HG02870 (cell line): ENCODE measurements around the gene CDC16.
A peak's percentile ranks its signal among the peaks of the same experiment; 100 is the strongest.

ENCODE experiments used
- ATAC-seq: cut with Tn5 transposase; IDR thresholded peaks from one replicate; pipeline ENCODE4 v1.9.1; 2021; ENCODE audit warnings: mild to moderate bottlenecking, moderate library complexity; ENCODE audit not compliant: unreplicated experiment

Gene CDC16

GRCh38 chr13:114296448-114296847 lies 61.8 kb downstream of the CDC16 start:
- ATAC-seq, result no peak

DNA sequence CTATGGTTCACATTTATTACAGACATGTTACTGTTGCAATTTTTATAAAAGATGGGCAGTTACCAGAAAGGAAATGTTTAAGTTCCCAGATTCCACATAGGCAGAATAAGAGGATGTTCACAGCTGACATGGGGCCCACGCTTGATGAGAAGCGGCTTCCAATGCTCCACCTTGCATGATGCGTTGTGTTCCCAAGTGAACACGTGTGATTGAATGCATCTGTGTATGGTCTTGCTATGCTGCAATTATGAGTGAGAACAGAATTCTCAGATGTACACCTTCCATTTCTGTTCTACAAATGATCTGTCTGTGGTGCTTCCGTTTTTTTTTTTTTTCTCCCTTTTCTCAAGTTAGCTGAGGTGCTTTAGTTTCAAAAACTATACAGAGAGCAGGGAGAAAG lies 62.2 kb downstream of the CDC16 start:
- peak; percentile 50 for ATAC-seq

- no peak for ATAC-seq
Observed at GRCh38 chr13:114298866-114299265, 64.2 kb downstream of the CDC16 start.

DNA sequence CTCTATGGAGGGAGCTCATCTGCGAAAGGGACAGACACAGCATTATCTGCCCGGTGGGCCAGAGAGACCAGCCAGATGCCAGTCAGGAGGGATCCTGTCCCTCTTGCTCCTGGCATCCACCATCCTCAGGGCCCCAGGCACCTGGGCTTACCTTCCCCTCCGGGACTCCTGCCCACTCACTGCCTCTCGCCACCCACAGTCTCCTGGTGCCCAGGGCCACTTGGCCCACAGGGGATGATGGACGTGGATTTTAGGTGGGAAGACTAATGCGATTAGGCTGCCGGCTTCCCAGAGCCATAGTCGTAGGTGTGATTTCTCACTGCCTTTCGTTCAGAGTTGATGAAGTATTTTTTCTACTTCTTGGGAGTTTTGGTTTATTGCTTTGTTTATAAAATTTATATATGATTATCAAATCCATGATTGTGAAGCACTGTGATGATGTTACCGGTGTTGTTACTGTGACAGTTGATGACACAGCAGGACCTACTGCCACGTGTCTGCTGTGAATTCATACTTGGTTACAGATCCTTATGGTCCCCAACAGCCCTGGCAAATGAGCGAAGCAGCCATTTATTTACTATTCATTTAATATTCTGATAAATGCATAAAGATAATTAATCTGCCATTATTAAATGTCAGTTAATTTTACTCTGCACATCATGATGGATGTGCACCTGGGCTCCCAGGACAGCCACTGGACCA lies 65.1 kb downstream of the CDC16 start:
- ATAC-seq, result no peak

DNA sequence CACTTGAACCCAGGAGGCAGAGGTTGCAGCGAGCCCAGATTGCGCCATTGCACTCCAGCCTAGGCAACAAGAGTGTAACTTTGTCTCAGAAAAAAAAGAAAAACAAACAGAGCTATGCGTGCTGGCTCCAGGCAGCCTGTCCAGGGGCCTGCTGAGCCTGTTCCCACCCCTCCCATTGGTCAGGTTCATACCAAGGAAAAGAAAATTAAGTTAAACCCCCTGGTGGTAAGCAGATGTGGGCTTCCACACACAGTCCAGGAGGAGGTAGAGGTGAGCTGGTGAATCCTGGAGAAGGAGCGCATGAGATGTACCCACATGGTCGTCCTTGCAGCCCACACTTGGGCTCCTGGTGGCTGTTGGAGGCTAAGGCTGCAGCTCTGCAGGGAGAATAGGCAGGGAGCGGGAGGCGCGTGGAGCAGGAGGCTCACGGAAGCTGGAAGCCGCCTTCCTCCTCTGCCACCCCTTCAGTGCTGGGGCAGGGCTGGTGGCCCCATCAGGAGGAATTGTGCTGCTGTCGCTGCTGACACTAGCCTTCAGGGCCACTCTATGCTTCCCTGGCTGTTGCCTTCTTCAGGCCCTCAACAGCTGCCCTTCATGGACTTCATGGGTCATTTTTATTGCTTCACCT lies 69.1 kb downstream of the CDC16 start:
- ATAC-seq, result no peak

DNA sequence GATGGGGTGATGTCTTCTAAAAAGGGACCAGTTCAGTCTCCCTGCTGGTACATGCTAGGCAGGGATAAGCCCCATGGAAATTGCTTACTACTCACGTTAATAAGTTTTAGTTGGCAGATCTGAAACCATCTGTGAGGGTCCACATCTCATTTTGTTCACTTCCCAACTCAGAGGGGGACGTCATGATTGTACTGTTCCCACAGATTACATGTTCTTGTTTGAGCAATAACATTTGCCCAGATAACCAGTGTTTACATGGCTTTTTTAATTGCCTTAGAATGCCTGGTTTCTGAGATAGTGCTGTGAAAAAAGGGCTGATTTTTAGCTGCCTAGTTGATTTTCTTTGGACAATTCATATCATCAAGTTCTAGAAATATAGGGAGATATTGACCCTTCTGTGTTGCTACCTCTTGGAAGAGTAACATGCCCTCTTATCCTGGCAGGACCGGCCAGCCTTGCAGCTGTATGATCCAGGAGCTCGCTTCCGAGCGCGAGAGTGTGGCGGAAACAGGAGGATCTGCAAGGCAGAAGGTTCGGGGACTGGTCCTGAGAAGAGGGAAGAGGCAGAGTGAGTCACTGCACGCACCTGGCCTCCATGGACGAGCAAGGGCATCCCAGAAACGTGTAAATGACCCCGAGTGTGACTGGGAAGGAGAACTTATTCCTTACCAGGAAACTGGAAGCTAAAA lies 69.8 kb downstream of the CDC16 start:
- ATAC-seq, result no peak

GRCh38 chr13:114309086-114309485 lies 74.4 kb downstream of the CDC16 start:
- no peak for ATAC-seq

- no peak for ATAC-seq
Observed at GRCh38 chr13:114309806-114310410, 75.2 kb downstream of the CDC16 start.

GRCh38 chr13:114310956-114311355 lies 76.3 kb downstream of the CDC16 start:
- ATAC-seq, result no peak

- no peak for ATAC-seq
Observed at GRCh38 chr13:114311387-114311786, 76.7 kb downstream of the CDC16 start.

GRCh38 chr13:114311908-114312307 lies 77.2 kb downstream of the CDC16 start:
- ATAC-seq, result no peak

GRCh38 chr13:114313061-114313860 lies 78.6 kb downstream of the CDC16 start:
- peak; percentile 56 for ATAC-seq

GRCh38 chr13:114314074-114314912 lies 79.6 kb downstream of the CDC16 start, which contains the start of gene CHAMP1:
Gene CHAMP1, plus strand, starts transcription at chr13:114314503. Its CDS starts 9,340 bp downstream, at chr13:114323843.
- peak; percentile 69 for ATAC-seq

DNA sequence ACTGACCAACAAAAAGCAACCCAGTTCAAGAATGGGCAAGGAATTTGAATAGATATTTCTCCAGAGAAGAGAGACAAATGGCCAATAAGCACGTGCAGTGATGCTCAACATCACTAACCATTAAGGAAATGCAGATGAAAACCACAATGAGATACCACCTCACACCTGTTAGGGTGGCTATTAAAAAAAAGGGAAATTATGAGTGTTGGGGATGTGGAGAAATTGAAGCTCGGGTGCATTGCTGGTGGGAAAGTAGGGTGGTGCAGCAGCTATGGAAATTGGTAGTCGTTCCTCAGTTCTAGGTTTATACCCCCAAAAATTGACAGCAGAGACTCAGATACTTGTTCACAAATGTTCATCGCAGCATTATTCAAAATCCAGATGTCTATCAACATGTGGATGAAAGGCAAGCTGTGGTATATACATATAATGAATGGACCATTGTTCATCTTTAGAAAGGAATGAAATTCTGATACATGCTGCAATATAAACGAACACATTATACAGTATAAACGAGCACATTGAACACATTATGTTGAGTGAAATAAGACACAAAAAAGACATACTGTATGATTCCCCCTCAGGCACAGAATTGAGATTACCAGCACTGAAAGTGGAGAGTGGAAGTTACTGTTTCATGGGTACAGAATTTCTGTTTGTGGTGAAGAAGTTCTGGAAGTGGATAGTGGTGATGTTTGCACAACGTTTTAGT lies 80.5 kb downstream of the CDC16 start:
- no peak for ATAC-seq

GRCh38 chr13:114318624-114319023 lies 83.9 kb downstream of the CDC16 start:
- no peak for ATAC-seq

GRCh38 chr13:114319441-114319913 lies 84.8 kb downstream of the CDC16 start:
- ATAC-seq, result no peak

DNA sequence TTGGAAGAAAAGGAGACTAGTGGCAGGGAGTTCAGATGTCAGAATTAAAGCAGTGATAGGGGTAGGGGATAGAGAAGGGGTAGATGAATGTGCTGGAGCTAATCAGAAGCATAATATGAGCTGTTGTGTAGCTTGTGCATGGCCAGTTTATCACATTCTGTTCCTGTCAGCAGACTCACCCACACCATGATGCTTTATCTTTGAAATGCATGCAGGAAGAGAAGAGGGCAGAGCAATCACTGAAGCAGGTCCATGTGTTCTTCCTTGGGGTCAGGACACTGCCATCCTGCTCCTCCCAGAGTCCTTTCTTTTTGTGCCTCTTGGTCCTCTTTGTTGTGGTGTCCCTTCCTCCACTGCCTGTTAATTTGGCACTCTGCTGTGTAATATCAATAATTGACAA lies 85.4 kb downstream of the CDC16 start:
- ATAC-seq, result no peak

DNA sequence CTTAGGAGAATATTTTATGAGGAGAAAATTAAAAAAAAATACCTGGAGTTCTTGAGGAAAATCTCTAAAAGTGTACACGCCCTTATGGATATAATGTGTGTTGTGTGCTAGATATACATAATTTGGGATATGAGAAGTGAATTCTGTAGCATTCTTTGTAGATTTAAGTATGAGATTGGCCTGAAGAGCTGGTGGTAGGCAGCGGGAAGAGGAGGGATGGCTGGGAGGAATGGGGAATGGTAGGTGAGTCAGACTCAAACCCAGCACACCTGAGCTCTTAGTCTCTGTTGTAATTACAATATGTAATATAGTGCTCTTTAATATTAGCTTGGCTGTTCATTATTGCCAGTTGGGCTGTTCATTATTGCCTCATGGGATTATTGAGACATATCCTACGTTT lies 86.6 kb downstream of the CDC16 start:
- no peak for ATAC-seq
